WTC11 (cell line): ENCODE data around the gene NDUFV2. TPM values are rescaled to one million over a fixed set of nuclear protein-coding genes. Genes with fewer than 3 reads are reported as not detected.

Experiments
- ATAC-seq: fragments of 200-7000 bp; cut with Tn5 transposase; 2 replicates; pipeline ENCODE4 v1.10.0; 2021; ENCODE audit warnings: mild to moderate bottlenecking, moderate library complexity
- CTCF ChIA-PET: fragments of 300-600 bp; sonication (Branson Sonifier 250); formaldehyde crosslinking; loops from one replicate; lab custom pipeline; 2021; ENCODE audit warnings: antibody characterized with exemption; lab: Charles Lee
- POLR2A ChIA-PET: fragments of 350-600 bp; sonication (Branson Sonifier 250); formaldehyde crosslinking; loops from one replicate; lab custom pipeline; 2021; ENCODE audit warnings: antibody characterized with exemption; lab: Charles Lee
- DNase-seq: peaks from one replicate; pipeline ENCODE4 v3.0.0; 2021; ENCODE audit warnings: low spot score
- H3K27ac Mint-ChIP-seq: 2 replicates; pipeline ENCODE4 v1.8.0; 2021; ENCODE audit warnings: mixed read lengths
- H3K27me3 Mint-ChIP-seq: 2 replicates; pipeline ENCODE4 v1.8.0; 2021; ENCODE audit warnings: low read depth, mild to moderate bottlenecking, moderate library complexity, mixed read lengths
- H3K36me3 Mint-ChIP-seq: 2 replicates; pipeline ENCODE4 v1.8.0; 2021; ENCODE audit warnings: mixed read lengths
- H3K4me1 Mint-ChIP-seq: 2 replicates; pipeline ENCODE4 v1.8.0; 2022; ENCODE audit warnings: mixed read lengths
- H3K4me3 Mint-ChIP-seq: 2 replicates; pipeline ENCODE4 v1.8.0; 2021; ENCODE audit warnings: mild to moderate bottlenecking, moderate library complexity, mixed read lengths
- H3K9me3 Mint-ChIP-seq: 2 replicates; pipeline ENCODE4 v1.8.0; 2021; ENCODE audit warnings: mixed read lengths
- ATF1 ChIP-seq: sonication (generic); formaldehyde crosslinking; IDR thresholded peaks from 2 replicates; pipeline ENCODE4 v1.8.1; 2023; ENCODE audit warnings: mild to moderate bottlenecking, moderate library complexity, missing genetic modification reagents
- CREB1 ChIP-seq: sonication (generic); formaldehyde crosslinking; IDR thresholded peaks from 2 replicates; pipeline ENCODE4 v1.8.0; 2023; ENCODE audit warnings: mild to moderate bottlenecking, missing genetic modification reagents
- ELF4 ChIP-seq: sonication (generic); formaldehyde crosslinking; IDR thresholded peaks from 2 replicates; pipeline ENCODE4 v1.8.1; 2022; ENCODE audit warnings: low read depth, mild to moderate bottlenecking, moderate library complexity, missing genetic modification reagents
- ESRRA ChIP-seq: sonication (generic); formaldehyde crosslinking; IDR thresholded peaks from 2 replicates; pipeline ENCODE4 v1.8.1; 2022; ENCODE audit warnings: mild to moderate bottlenecking, missing genetic modification reagents, borderline replicate concordance
- FOXJ3 ChIP-seq: sonication (generic); formaldehyde crosslinking; IDR thresholded peaks from 2 replicates; pipeline ENCODE4 v1.9.0; 2021; ENCODE audit warnings: missing genetic modification reagents, mild to moderate bottlenecking, borderline replicate concordance
- KAT7 ChIP-seq: sonication (generic); formaldehyde crosslinking; IDR thresholded peaks from 2 replicates; pipeline ENCODE4 v1.8.1; 2023; ENCODE audit warnings: missing genetic modification reagents, mild to moderate bottlenecking, borderline replicate concordance
- NFE2L1 ChIP-seq: sonication (generic); formaldehyde crosslinking; IDR thresholded peaks from 2 replicates; pipeline ENCODE4 v1.8.1; 2023; ENCODE audit warnings: missing genetic modification reagents
- NFYB ChIP-seq: sonication (generic); formaldehyde crosslinking; conservative IDR thresholded peaks from 2 replicates; pipeline ENCODE4 v1.8.0; 2022; ENCODE audit warnings: low read depth, missing genetic modification reagents
- NR1H2 ChIP-seq: sonication (generic); formaldehyde crosslinking; IDR thresholded peaks from 2 replicates; pipeline ENCODE4 v1.9.0; 2021; ENCODE audit warnings: mild to moderate bottlenecking, moderate library complexity, missing genetic modification reagents
- OVOL2 ChIP-seq: fragments of 250-450 bp; sonication (Bioruptor Pico); IDR thresholded peaks from 2 replicates; pipeline ENCODE4 v1.9.0; 2021; ENCODE audit warnings: mild to moderate bottlenecking, borderline replicate concordance
- RELA ChIP-seq: sonication (generic); formaldehyde crosslinking; IDR thresholded peaks from 2 replicates; pipeline ENCODE4 v1.8.1; 2022; ENCODE audit warnings: missing genetic modification reagents, mild to moderate bottlenecking, borderline replicate concordance
- RORB ChIP-seq: fragments of 250-450 bp; sonication (Bioruptor Pico); IDR thresholded peaks from 2 replicates; pipeline ENCODE4 v1.9.0; 2021; ENCODE audit warnings: mild to moderate bottlenecking
- SMAD3 ChIP-seq: sonication (generic); formaldehyde crosslinking; IDR thresholded peaks from 2 replicates; pipeline ENCODE4 v1.8.0; 2022; ENCODE audit warnings: missing genetic modification reagents, mild to moderate bottlenecking, borderline replicate concordance
- SP1 ChIP-seq: sonication (generic); formaldehyde crosslinking; conservative IDR thresholded peaks from 2 replicates; pipeline ENCODE4 v1.8.1; 2022; ENCODE audit warnings: missing genetic modification reagents
- TEAD4 ChIP-seq: sonication (generic); formaldehyde crosslinking; IDR thresholded peaks from 2 replicates; pipeline ENCODE4 v1.8.0; 2022; ENCODE audit warnings: mild to moderate bottlenecking, missing genetic modification reagents
- ZBTB21 ChIP-seq: sonication (generic); formaldehyde crosslinking; IDR thresholded peaks from 2 replicates; pipeline ENCODE4 v1.8.1; 2023; ENCODE audit warnings: mild to moderate bottlenecking, missing genetic modification reagents, borderline replicate concordance
- ZNF121 ChIP-seq: sonication (generic); formaldehyde crosslinking; IDR thresholded peaks from 2 replicates; pipeline ENCODE4 v1.8.0; 2023; ENCODE audit warnings: missing genetic modification reagents
- ZNF263 ChIP-seq: sonication (generic); formaldehyde crosslinking; IDR thresholded peaks from 2 replicates; pipeline ENCODE4 v1.8.1; 2022; ENCODE audit warnings: low read depth, mild to moderate bottlenecking, moderate library complexity, missing genetic modification reagents
- ZNF317 ChIP-seq: sonication (generic); formaldehyde crosslinking; IDR thresholded peaks from 2 replicates; pipeline ENCODE4 v1.8.1; 2023; ENCODE audit warnings: low read depth, mild to moderate bottlenecking, moderate library complexity, missing genetic modification reagents, borderline replicate concordance
- ZNF423 ChIP-seq: fragments of 250-450 bp; sonication (Bioruptor Pico); IDR thresholded peaks from 2 replicates; pipeline ENCODE4 v2.1.2; 2022; ENCODE audit warnings: mild to moderate bottlenecking, moderate library complexity
- total RNA-seq: library from RNA; stranded (reverse); gene quantifications from 3 replicates; pipeline ENCODE4 v1.2.3, GENCODE V29; 2021
- TF ChIP-seq, protein P1 (sequence below): fragments of 250-450 bp; sonication (Bioruptor Pico); IDR thresholded peaks from 2 replicates; pipeline ENCODE4 v2.1.2; 2022; ENCODE audit warnings: mild to moderate bottlenecking, moderate library complexity
- TF ChIP-seq, protein P2 (sequence below): sonication (generic); formaldehyde crosslinking; IDR thresholded peaks from 2 replicates; pipeline ENCODE4 v1.8.0; 2022; ENCODE audit warnings: mild to moderate bottlenecking, missing genetic modification reagents
- TF ChIP-seq, protein P3 (sequence below): fragments of 200-600 bp; IDR thresholded peaks from 2 replicates; pipeline ENCODE4 v1.8.0; 2022; ENCODE audit warnings: antibody characterized with exemption
- TF ChIP-seq, protein P4 (sequence below): fragments of 250-450 bp; sonication (Bioruptor Pico); IDR thresholded peaks from 2 replicates; pipeline ENCODE4 v1.9.0; 2021; ENCODE audit warnings: mild to moderate bottlenecking
- TF ChIP-seq, protein P5 (sequence below): sonication (generic); formaldehyde crosslinking; IDR thresholded peaks from 2 replicates; pipeline ENCODE4 v1.8.0; 2023; ENCODE audit warnings: missing genetic modification reagents
- TF ChIP-seq, protein P6 (sequence below): sonication (generic); formaldehyde crosslinking; conservative IDR thresholded peaks from 2 replicates; pipeline ENCODE4 v1.8.1; 2022; ENCODE audit warnings: mild to moderate bottlenecking, missing genetic modification reagents
- TF ChIP-seq, protein P7 (sequence below): sonication (generic); formaldehyde crosslinking; IDR thresholded peaks from 2 replicates; pipeline ENCODE4 v1.8.1; 2023; ENCODE audit warnings: mild to moderate bottlenecking, moderate library complexity, missing genetic modification reagents

NDUFV2 gene
- total RNA-seq, 1 experiment from 2014 or later, result 192 TPM

DNA sequence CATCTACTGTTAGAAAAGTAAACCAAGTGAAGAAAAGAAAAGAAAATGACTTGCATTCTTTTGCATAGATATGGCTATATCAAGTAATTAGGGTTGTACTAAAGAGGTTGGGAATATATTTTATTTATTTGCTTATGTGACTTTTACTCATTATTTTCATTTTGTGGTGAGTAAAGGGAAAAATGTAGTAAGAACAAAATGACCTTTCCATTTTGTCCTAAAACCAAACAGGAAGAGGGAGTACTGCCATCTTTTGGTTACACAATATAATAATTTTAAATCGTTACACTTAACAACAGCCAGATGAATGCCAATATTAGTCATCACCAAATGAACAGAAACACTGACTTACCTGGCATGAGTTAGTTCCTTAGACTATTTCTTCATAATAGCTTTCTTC, 47.3 kb upstream of the NDUFV2 start (continued):
- TF ChIP-seq, protein P1, sequence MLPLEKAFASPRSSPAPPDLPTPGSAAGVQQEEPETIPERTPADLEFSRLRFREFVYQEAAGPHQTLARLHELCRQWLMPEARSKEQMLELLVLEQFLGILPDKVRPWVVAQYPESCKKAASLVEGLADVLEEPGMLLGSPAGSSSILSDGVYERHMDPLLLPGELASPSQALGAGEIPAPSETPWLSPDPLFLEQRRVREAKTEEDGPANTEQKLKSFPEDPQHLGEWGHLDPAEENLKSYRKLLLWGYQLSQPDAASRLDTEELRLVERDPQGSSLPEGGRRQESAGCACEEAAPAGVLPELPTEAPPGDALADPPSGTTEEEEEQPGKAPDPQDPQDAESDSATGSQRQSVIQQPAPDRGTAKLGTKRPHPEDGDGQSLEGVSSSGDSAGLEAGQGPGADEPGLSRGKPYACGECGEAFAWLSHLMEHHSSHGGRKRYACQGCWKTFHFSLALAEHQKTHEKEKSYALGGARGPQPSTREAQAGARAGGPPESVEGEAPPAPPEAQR, result no peak

DNA sequence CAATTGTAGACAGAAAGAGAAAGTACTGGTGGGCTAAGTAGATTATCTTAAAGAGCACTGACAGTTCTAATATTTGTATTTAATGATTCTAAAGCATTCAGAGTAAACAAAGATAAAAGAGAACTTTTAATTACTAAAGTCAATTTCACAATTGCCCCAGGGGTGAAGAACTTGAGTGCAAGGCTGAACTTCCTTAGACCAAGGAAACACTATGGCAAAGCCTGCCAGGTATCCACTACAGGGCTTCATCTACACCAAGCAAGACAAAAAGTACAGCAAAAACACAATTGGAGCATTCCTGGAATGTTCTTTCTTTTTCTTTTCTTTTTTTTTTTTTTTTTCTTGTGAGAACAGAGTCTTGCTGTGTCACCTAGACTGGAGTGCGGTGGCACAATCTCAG, 46.9 kb upstream of the NDUFV2 start:
- peaks cover 23% of the 10 kb centered on the region for H3K36me3 Mint-ChIP-seq
- no peak for DNase-seq
- H3K27ac Mint-ChIP-seq, result no peak overlapping the region
- ATAC-seq, result no peak
- ChIA-PET POLR2A (interaction anchor here (0.6 to 0.7 kb wide), 2 partner anchors 19 to 229 kb away, joined by 3 to 5 read pairs; no protein-coding TSS in a partner anchor), CTCF (no interaction called here)
- no peak overlapping the region for H3K4me3 Mint-ChIP-seq
- H3K27me3 Mint-ChIP-seq, result no peaks in the 10 kb centered on the region; the same call in 1 of the 2 replicates
- no peaks in the 10 kb centered on the region for H3K4me1 Mint-ChIP-seq
- H3K9me3 Mint-ChIP-seq, result peaks cover 31% of the 10 kb centered on the region
- TF ChIP-seq SMAD3 (CRISPR knock-in tag) (no peak), ESRRA (CRISPR knock-in tag) (no peak), ZNF263 (CRISPR knock-in tag) (no peak), NFYB (CRISPR knock-in tag) (no peak), CREB1 (CRISPR knock-in tag) (no peak), ZNF121 (CRISPR knock-in tag) (no peak), ZNF317 (no peak), ZBTB21 (CRISPR knock-in tag) (no peak)
- TF ChIP-seq, protein P2, sequence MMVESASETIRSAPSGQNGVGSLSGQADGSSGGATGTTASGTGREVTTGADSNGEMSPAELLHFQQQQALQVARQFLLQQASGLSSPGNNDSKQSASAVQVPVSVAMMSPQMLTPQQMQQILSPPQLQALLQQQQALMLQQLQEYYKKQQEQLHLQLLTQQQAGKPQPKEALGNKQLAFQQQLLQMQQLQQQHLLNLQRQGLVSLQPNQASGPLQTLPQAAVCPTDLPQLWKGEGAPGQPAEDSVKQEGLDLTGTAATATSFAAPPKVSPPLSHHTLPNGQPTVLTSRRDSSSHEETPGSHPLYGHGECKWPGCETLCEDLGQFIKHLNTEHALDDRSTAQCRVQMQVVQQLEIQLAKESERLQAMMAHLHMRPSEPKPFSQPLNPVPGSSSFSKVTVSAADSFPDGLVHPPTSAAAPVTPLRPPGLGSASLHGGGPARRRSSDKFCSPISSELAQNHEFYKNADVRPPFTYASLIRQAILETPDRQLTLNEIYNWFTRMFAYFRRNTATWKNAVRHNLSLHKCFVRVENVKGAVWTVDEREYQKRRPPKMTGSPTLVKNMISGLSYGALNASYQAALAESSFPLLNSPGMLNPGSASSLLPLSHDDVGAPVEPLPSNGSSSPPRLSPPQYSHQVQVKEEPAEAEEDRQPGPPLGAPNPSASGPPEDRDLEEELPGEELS, result no peak
- TF ChIP-seq, protein P3, sequence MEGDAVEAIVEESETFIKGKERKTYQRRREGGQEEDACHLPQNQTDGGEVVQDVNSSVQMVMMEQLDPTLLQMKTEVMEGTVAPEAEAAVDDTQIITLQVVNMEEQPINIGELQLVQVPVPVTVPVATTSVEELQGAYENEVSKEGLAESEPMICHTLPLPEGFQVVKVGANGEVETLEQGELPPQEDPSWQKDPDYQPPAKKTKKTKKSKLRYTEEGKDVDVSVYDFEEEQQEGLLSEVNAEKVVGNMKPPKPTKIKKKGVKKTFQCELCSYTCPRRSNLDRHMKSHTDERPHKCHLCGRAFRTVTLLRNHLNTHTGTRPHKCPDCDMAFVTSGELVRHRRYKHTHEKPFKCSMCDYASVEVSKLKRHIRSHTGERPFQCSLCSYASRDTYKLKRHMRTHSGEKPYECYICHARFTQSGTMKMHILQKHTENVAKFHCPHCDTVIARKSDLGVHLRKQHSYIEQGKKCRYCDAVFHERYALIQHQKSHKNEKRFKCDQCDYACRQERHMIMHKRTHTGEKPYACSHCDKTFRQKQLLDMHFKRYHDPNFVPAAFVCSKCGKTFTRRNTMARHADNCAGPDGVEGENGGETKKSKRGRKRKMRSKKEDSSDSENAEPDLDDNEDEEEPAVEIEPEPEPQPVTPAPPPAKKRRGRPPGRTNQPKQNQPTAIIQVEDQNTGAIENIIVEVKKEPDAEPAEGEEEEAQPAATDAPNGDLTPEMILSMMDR, result no peak
- TF ChIP-seq, protein P4, sequence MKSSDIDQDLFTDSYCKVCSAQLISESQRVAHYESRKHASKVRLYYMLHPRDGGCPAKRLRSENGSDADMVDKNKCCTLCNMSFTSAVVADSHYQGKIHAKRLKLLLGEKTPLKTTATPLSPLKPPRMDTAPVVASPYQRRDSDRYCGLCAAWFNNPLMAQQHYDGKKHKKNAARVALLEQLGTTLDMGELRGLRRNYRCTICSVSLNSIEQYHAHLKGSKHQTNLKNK, result no peak

DNA sequence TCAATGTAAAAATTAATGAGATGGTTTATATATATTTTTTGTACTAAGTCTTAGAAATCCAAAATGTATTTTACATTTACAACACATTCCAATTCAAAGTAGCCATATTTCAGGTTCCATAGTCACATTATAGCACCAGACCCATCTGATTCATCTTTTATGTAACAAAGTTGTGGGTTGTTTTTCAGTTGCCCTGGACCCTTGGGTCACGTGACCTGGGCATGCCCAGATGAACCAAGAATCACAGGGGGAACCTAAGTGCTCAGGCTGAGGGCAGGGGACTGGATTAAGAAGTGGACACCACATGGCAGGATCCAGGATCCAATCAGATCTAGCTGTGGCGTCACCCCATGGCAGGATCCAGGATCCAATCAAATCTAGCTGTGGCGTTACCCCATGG, 44.9 kb upstream of the NDUFV2 start:
- ATAC-seq (no peak), DNase-seq (no peak)
- Mint-ChIP-seq H3K4me1 (no peaks in the 10 kb centered on the region), H3K36me3 (peaks cover 6% of the 10 kb centered on the region), H3K27me3 (no peaks in the 10 kb centered on the region), H3K4me3 (no peak overlapping the region), H3K27ac (no peak overlapping the region), H3K9me3 (peaks cover 13% of the 10 kb centered on the region)
- TF ChIP-seq RELA (CRISPR knock-in tag) (no peak), ZNF423 (no peak), SMAD3 (CRISPR knock-in tag) (no peak), NR1H2 (CRISPR knock-in tag) (no peak), RORB (no peak), FOXJ3 (no peak), ATF1 (no peak), OVOL2 (CRISPR knock-in tag) (no peak), SP1 (CRISPR knock-in tag) (no peak), NFE2L1 (CRISPR knock-in tag) (no peak), TEAD4 (CRISPR knock-in tag) (no peak), ELF4 (CRISPR knock-in tag) (no peak), KAT7 (CRISPR knock-in tag) (no peak), ZNF317 (no peak)
- TF ChIP-seq, protein P4, result no peak
- TF ChIP-seq, protein P5, sequence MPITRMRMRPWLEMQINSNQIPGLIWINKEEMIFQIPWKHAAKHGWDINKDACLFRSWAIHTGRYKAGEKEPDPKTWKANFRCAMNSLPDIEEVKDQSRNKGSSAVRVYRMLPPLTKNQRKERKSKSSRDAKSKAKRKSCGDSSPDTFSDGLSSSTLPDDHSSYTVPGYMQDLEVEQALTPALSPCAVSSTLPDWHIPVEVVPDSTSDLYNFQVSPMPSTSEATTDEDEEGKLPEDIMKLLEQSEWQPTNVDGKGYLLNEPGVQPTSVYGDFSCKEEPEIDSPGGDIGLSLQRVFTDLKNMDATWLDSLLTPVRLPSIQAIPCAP, result no peak
- TF ChIP-seq, protein P6, sequence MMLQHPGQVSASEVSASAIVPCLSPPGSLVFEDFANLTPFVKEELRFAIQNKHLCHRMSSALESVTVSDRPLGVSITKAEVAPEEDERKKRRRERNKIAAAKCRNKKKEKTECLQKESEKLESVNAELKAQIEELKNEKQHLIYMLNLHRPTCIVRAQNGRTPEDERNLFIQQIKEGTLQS (CRISPR knock-in tag), result no peak
- TF ChIP-seq, protein P7, sequence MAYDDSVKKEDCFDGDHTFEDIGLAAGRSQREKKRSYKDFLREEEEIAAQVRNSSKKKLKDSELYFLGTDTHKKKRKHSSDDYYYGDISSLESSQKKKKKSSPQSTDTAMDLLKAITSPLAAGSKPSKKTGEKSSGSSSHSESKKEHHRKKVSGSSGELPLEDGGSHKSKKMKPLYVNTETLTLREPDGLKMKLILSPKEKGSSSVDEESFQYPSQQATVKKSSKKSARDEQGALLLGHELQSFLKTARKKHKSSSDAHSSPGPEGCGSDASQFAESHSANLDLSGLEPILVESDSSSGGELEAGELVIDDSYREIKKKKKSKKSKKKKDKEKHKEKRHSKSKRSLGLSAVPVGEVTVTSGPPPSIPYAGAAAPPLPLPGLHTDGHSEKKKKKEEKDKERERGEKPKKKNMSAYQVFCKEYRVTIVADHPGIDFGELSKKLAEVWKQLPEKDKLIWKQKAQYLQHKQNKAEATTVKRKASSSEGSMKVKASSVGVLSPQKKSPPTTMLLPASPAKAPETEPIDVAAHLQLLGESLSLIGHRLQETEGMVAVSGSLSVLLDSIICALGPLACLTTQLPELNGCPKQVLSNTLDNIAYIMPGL (CRISPR knock-in tag), result no peak
- ChIA-PET POLR2A (no interaction called here), CTCF (interaction anchor here (0.7 kb wide), 1 partner anchor 346 kb away, joined by 3 read pairs; no protein-coding TSS in a partner anchor)
